ENCODE results near the gene BTBD7. TPM values are rescaled to one million over a fixed set of nuclear protein-coding genes. Genes with fewer than 3 reads are reported as not detected.
A peak's percentile ranks its signal among the peaks of the same experiment; 100 is the strongest.

The BTBD7 gene
- total and polyA plus RNA-seq, 9 of the 15 experiments (the other 6 are each of a cell fraction or from before 2014, with no cell fraction given) = 2.5 to 12.9 (median 6.2) TPM

GRCh38 chr14:93322929-93323599 lies 9.8 kb downstream of the BTBD7 start (continued):
- peak; percentile 26; the same call in 1 of the 2 replicates for TF ChIP-seq MGA (IDR thresholded peaks at IDR 0.05)
- peak; percentile 38; the same call in 1 of the 2 replicates for TF ChIP-seq ARID1B (IDR thresholded peaks at IDR 0.05)
- peak; percentile 44; the same call in 1 of the 2 replicates for TF ChIP-seq ZNF592 (IDR thresholded peaks at IDR 0.05)
- 0 out of 2 replicates have a peak, but pooled peaks have one; percentile 8 for TF ChIP-seq ZNF384 (IDR thresholded peaks at IDR 0.05; ENCODE audit: low read depth, low read length)
- TF ChIP-seq ZNF23 (CRISPR knock-in tag; IDR thresholded peaks at IDR 0.05) = no peak
- no peak for TF ChIP-seq NKRF (IDR thresholded peaks at IDR 0.05; ENCODE audit: borderline replicate concordance)
- no peak for TF ChIP-seq BMI1 (IDR thresholded peaks at IDR 0.05; ENCODE audit: low read length)
- 0 out of 2 replicates have a peak, but pooled peaks have one; percentile 31 for TF ChIP-seq TOE1 (IDR thresholded peaks at IDR 0.05; ENCODE audit: borderline replicate concordance)
- TF ChIP-seq TOE1 (CRISPR knock-in tag; IDR thresholded peaks at IDR 0.05; ENCODE audit: borderline replicate concordance, low read depth) = no peak

Measured in K562 (cell line).